NCI-H446 treated with DMSO at 0.1 percent for 48 hours (cell line): Measurements from ENCODE around the gene SPACDR.
A peak's percentile ranks its signal among the peaks of the same experiment; 100 is the strongest.

Experiments used
- DNase-seq: peaks from one replicate; lab custom pipeline; 2025; lab: John Stamatoyannopoulos, UW

SPACDR gene

DNA sequence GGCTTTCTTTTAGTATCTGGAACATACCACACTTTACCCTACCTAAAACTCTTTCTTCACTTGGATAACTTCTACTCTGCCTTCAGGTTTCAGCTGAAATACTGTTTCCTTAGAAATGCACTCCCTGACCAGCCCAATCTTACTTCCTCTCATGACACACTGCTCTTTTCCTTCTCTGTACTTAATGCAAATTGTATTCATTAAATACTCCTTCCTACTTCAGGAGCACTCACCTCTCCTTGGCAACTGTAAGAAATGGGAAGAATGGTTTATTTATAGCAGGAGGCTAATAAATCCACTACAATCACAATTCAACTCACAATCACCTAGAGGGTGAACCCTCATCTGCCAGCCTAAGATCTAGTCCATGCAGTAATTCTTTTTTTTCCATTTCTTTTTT, 50.7 kb downstream of the SPACDR start:
- DNase-seq: no peak

DNA sequence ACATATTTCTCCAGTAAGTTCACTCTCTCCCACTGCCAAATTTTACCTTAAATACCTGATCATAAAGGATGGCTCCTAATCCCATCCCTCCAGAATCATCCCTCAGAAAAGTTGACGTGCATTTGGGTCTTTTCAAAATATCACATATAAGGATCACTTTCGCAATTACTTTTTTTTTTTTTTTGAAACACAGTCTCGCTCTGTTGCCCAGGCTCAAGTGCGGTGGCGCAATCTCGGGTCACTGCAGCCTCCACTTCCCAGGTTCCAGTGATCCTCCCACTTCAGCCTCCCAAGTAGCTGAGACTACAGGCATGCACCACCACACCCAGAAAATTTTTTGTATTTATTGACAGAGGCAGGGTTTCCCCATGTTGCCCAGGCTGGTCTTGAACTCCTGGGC, 53.0 kb downstream of the SPACDR start:
- DNase-seq: no peak

DNA sequence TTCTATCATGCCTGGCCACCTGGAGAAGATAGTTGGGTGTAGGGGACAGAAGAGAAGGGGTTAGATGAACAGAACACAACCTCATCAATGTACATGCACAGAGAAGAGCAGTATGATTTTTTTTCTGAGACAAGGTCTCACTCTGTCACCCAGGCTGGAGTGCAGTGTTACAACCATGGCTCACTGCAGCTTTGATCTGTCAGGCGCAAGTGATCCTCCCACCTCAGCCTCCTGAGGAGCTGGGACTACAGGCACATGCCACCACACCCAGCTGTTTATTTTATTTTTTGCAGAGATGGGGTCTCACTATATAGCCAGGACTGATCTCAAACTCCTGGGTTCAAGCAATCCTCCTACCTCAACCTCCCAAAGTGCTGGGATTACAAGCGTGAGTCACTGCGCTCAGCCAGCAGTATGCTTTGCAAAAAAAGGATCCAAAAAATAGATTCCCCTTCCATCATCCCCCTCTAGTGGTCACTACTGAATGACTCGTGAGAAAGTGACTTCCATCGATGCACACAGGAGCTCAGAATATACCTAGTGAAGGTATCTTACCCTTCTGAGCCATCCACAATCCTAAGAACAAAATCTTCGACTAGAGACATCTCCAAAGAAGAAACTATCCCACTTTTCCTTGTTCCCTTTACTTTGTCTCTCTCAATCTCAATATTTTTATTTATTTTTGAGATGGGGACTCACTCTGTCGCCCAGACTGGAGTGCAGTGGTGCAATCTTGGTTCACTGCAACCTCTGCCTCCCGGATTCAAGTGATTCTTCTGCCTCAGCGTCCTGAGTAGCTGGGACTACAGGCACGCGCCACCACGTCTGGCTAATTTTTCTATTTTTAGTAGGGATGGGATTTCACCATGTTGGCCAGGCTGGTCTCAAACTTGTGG, 56.5 kb downstream of the SPACDR start:
- peak; percentile 4 for DNase-seq

- DNase-seq: no peak
These were observed 57.3 kb downstream of the SPACDR start for GRCh38 chr7:100406767-100407166.
